Epidermal melanocyte (primary cell): ENCODE measurements around the gene DCAF8L2.
"Not testable (repeated sequence)": the region's sequence is repeated elsewhere in the genome, so short reads cannot be mapped to it uniquely, and the experiment has no call there.

Experiments used
- DNase-seq: peaks from one replicate; pipeline ENCODE4 v3.0.0; 2011; ENCODE audit warnings: low spot score; ENCODE audit not compliant: insufficient read length

Gene DCAF8L2

DNA sequence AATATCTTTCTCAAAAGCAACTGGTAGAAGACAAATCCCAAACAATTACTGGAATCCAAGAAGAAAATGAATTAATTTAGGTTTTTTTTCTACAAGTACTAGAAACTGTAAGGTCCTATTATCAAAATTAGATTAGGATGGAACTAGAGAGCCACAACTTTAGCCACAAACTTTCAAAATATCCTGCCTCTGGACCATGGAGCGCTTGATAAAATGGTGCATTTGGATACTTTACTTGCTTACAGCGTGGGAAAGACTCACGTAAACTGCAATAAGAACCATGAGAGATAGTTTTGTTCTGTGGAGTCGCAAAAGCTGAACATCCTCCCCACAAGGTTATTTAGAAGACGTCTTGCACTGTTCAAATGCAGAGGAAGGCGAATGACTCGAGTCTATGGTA, at the start of gene DCAF8L2:
DCAF8L2 (plus strand) TSS at position 301 of the 400 bp plus-strand sequence. CDS start 156,552 bp downstream, outside the sequence.
- no peak for DNase-seq

- not testable (repeated sequence) for DNase-seq
Observed at GRCh38 chrX:27541161-27541560, 49.0 kb upstream of the DCAF8L2 start.

DNA sequence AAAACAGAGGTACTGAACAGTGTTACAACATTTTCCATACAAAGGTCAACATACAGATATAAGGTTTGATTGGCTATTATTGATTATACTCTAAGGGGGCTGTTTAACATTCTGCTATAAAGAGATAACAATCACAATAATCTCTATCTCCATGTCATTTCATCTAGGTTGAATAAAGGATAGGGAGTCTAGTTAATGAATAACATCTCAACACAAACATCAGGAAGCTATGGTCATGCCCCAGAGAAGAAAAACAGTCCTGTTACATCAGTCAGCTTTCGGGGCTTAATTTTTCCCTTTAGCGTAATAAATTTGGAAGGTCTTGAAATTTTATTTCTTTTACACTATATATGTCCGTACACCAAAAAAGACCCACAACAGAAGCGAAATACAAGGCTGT, 41.5 kb upstream of the DCAF8L2 start:
- no peak for DNase-seq

DNA sequence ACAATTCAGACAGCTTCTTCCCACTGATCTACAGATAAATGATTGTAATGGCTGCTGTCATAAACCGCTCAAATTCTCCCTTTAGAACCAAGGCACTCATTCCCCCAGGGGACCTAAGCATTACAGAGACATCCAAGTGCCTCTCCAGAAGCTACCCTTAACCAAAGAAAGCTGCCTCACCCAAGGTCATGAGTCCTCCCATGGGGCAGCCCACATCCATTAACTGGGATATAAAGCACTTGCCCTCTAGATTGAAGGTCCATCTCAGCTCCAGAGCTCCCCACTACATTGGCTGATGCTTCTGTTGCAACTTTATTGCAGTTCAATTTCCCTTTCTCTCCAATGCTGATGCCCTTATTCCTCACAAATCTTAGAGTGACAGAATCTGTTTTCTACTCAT, 40.5 kb upstream of the DCAF8L2 start:
- DNase-seq: no peak

GRCh38 chrX:27555514-27555913, 34.6 kb upstream of the DCAF8L2 start:
- peak; percentile 17 for DNase-seq

GRCh38 chrX:27565992-27566391, 24.2 kb upstream of the DCAF8L2 start:
- no peak for DNase-seq

GRCh38 chrX:27571164-27571563, 19.0 kb upstream of the DCAF8L2 start:
- DNase-seq: no peak

- DNase-seq: no peak
Observed at GRCh38 chrX:27575565-27575964, 14.6 kb upstream of the DCAF8L2 start.

DNA sequence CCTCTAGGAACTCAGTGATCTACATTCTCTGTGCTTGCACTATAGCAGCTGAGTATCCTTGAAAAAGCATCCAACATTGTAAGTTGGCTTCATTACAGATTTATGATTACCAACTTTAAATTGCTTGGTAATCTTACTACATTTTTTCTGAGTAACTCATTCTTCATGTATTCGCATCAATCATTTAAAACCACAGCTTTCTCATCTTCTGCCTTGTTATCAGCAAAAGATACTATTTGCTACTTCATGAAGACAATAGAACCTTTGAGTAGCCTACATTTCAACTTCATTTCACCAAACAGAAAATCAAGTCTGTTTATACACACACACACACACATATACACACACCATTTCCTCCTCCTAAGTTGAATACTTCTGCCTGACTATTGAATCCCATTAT, 6.2 kb upstream of the DCAF8L2 start:
- no peak for DNase-seq

- DNase-seq: no peak
Observed at GRCh38 chrX:27591938-27592337, 1.8 kb downstream of the DCAF8L2 start.

DNA sequence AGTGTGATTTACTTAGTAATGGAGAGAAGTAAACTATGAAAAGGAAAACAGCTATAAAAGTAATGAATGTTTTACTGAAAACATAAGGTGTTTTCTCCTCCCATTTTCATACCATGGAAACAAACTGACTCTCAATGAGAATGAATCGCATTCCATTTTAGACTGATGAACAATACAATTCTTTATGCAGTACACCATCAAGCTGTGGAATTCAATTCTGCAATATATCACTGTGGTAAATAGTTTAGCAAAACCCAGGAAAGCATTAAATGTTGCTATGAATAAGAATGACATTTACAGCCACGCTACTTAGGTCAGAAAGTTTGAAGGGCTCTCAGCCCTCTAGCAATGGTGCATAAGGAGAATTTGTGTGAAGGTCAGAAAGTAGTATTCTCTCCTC, 7.4 kb downstream of the DCAF8L2 start:
- no peak for DNase-seq

- no peak for DNase-seq
Observed at GRCh38 chrX:27598312-27598711, 8.2 kb downstream of the DCAF8L2 start.

DNA sequence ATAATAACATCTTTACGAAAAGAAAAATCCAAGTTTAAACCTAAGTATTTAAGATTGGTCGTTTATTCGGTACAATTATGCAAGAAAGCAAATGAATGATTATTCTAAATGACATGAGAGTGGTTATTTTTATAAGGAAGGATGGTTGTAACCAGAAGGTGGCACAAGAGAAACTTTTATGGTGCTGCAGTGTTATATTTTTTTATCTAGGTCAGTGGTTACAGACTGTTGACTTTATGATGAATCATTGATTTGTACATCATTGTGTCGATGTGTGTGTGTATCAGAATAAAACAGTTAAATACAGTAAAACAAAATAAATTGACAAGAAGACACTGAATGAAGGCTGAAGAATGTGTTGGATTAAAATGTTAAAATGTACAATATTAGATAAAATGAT, 9.8 kb downstream of the DCAF8L2 start:
- DNase-seq: no peak

DNA sequence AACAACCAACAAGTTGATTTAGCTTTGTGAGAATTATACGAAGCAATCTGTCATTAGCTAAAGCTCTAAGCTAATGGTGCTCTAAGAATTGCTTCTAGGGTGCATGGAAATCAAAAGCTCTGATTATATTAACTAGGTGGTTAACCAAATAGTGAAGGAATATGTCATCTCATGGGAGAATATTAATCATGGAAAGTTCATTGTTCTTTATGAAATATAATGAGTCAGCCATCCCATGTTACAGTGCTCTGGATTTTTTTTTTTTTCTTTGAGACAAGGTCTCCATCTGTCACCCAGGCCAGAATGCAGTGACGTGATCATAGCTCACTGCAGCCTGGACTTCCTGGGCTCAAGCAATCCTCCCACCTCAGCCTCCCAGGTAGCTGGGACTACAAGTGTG, 10.5 kb downstream of the DCAF8L2 start:
- DNase-seq: no peak

- DNase-seq: no peak
Observed at GRCh38 chrX:27608671-27609070, 18.5 kb downstream of the DCAF8L2 start.

DNA sequence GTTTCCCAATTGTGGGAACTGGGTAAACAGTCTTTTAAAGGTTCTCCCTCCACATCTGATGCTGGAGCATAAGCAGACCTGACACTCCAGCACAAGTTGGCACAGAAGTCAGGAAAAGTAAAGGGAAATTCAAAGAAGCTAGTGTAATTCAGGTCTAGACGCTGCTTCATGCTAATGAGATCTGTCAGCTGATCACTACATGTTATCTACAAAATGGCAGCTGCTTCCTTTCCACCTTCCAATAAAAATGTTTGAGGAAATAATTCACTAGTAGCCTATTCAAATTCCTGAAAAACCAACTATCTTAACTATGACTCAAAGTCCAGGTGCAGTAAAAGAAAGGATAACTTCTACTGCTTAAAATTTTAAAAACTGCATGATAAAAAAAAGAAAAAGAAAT, 29.3 kb downstream of the DCAF8L2 start:
- no peak for DNase-seq

DNA sequence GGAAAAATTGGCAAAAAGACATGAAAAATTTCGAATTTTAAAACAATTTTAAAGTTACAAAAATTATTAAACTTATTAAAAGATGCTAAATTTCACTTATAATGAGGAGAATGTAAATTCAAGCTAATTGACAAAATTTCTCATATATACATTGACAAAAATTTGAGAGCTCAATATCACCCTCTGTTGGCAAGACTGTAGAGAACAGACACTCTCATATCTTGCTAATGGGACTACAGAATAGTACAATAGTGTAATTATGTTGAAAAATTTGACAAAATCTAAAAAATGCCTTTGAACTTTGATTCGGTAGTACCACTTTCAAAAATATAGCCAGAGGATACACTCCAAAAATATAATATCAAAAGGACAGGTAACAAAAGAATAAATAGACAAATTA, 29.8 kb downstream of the DCAF8L2 start:
- no peak for DNase-seq

- DNase-seq: no peak
Observed at GRCh38 chrX:27622883-27623282, 32.7 kb downstream of the DCAF8L2 start.

DNA sequence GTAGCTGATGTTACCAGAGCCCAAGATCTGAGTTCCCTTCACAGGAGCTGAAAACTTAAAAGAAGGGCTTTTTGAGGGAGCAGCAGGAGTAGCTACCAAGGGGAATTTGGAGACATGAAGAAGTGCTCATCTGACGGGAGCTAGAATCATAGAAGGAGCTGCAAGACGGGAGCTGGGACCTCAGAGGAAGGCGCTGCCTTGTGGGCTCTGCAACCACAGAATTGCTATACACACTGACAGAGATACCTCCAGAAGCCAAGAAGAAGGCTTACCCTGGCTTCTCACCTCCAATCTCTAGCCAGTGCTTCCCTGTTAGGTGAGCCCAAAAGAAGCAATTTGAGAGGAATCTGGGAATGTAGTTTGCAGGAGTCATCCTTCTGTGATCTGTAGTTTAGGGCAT, 35.9 kb downstream of the DCAF8L2 start:
- no peak for DNase-seq

- DNase-seq: no peak
Observed at GRCh38 chrX:27633328-27633727, 43.2 kb downstream of the DCAF8L2 start.

DNA sequence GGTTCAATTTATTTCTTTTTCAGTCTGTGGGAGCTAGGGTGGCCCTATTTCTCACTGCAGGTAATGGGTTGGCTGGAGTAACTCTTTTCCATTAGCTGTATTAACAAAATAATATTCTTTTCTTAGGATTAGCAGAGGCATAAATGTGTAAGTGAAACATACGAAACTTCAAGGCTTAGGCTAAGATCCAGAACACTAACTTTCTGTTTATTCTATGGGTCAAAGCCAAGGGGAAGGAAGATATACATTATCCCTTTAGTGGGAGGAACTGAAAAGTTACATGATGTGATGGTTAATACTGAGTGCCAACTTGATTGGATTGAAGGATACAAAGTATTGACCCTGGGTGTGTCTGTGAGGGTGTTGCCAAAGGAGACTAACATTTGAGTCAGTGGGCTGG, 66.4 kb downstream of the DCAF8L2 start:
- DNase-seq: no peak

- no peak for DNase-seq
Observed at GRCh38 chrX:27660878-27661277, 70.7 kb downstream of the DCAF8L2 start.

DNA sequence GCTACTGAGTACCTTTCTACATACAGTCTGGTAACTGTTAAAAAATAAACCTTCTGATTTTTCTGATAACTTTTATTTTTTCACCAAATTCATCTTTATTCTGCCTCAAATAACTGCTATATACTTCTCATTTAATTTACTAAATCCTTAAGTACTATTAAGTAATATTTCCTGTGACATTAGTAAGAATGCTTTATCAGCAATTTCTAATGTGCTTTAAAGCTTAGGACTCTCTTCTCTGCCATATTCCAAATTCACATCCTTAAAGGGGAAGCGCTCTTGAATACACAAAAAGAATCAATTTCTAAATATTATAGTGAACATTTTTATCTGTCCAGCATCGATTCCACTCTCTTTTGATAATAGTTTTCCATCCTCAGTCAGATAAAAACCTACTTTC, 81.1 kb downstream of the DCAF8L2 start:
- no peak for DNase-seq

GRCh38 chrX:27674491-27674890, 84.3 kb downstream of the DCAF8L2 start:
- DNase-seq: no peak
